Adrenal gland (tissue), 5 donors: Measurements from ENCODE around the gene OR8B8.

Experiments used
- POLR2A ChIP-seq, 2 donors: fragments of 450-650 bp; IDR thresholded peaks; one replicate each; pipeline ENCODE4 v1.6.1; 2017; ENCODE audit warnings: antibody characterized with exemption in 2 of 2, mild to moderate bottlenecking in 2 of 2, moderate library complexity in 1 of 2
- TF ChIP-seq, protein P1 (sequence below), 6 experiments: fragments of 450-650 bp in 4 of 6; fragments of 200-600 bp in 2 of 6; sonication (generic) in 1 of 6; IDR thresholded peaks; 1 replicate in 5 of 6; 2 replicates in 1 of 6; pipeline versions ENCODE4 v1.5.1 to v1.8.0; 2016 to 2021; ENCODE audit warnings: antibody characterized with exemption in 6 of 6, mild to moderate bottlenecking in 2 of 6, moderate library complexity in 1 of 6
- donor health status: DM: no; HTN: no; CAD: no.

DNA sequence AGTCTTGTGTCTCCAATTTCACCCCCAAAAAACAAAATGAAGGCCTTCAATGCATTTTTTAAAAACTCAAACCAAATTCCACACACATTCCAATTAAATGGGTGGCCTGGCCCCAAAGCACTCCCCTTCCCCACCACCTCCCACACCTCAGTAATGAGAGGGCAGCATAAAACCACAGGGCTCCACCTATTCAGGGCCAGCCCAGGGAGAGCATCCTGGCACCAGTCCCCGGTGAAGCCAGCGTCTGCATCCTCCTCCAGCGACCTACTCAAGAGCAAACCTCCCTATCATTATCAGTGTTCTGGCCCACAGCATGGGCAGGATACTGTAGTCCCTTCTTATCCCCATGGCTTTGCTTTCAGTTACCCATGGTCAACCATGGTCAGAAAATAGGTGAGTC is 17.8 kb upstream of the OR8B8 start:
- TF ChIP-seq, protein P1, sequence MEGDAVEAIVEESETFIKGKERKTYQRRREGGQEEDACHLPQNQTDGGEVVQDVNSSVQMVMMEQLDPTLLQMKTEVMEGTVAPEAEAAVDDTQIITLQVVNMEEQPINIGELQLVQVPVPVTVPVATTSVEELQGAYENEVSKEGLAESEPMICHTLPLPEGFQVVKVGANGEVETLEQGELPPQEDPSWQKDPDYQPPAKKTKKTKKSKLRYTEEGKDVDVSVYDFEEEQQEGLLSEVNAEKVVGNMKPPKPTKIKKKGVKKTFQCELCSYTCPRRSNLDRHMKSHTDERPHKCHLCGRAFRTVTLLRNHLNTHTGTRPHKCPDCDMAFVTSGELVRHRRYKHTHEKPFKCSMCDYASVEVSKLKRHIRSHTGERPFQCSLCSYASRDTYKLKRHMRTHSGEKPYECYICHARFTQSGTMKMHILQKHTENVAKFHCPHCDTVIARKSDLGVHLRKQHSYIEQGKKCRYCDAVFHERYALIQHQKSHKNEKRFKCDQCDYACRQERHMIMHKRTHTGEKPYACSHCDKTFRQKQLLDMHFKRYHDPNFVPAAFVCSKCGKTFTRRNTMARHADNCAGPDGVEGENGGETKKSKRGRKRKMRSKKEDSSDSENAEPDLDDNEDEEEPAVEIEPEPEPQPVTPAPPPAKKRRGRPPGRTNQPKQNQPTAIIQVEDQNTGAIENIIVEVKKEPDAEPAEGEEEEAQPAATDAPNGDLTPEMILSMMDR (IDR thresholded peaks at IDR 0.05): no peak
- TF ChIP-seq POLR2A (IDR thresholded peaks at IDR 0.05): no peak
